ENCODE results near the gene PTPRG.

PTPRG gene

DNA sequence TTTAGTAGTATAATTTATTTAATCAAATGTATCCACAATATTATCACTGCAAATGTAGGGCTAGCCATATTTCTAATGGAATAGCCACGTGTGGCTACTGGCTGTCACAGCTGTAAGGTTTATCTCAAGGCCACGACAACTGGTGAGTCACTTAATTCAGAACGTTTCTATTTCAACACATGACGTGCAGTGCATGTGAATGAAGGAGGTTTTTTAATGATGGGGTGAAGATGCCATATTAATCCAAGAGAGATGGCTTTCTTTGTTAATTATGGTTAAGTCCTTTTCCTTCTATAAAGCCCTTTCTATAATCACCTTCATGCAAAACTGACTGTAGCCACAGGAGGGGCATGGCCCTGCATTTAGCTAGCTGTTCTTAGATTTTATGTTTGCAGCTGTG lies 600.0 kb downstream of the PTPRG start:
- H3K27me3 ChIP-seq (ENCODE audit: control insufficient read depth, low read length) = 0 out of 2 replicates have a peak, but pooled peaks cover 3% of the 10 kb centered on the region
- no peaks in the 10 kb centered on the region for H3K79me2 ChIP-seq (ENCODE audit: control insufficient read depth, low read length)
- H3K36me3 ChIP-seq (ENCODE audit: control insufficient read depth, low read length) = no peaks in the 10 kb centered on the region
- no peak overlapping the region for H3K4me3 ChIP-seq (ENCODE audit: low read length)
- H3K4me1 ChIP-seq (ENCODE audit: control insufficient read depth, low read length) = no peaks in the 10 kb centered on the region
- H3K27ac ChIP-seq (ENCODE audit: low read depth, low read length) = no peak overlapping the region
- H3K4me2 ChIP-seq (ENCODE audit: low read length) = no peak overlapping the region
- TF ChIP-seq EZH2phosphoT487 (IDR thresholded peaks at IDR 0.05; ENCODE audit: borderline replicate concordance, low read length) = no peak
- TF ChIP-seq, protein P1, sequence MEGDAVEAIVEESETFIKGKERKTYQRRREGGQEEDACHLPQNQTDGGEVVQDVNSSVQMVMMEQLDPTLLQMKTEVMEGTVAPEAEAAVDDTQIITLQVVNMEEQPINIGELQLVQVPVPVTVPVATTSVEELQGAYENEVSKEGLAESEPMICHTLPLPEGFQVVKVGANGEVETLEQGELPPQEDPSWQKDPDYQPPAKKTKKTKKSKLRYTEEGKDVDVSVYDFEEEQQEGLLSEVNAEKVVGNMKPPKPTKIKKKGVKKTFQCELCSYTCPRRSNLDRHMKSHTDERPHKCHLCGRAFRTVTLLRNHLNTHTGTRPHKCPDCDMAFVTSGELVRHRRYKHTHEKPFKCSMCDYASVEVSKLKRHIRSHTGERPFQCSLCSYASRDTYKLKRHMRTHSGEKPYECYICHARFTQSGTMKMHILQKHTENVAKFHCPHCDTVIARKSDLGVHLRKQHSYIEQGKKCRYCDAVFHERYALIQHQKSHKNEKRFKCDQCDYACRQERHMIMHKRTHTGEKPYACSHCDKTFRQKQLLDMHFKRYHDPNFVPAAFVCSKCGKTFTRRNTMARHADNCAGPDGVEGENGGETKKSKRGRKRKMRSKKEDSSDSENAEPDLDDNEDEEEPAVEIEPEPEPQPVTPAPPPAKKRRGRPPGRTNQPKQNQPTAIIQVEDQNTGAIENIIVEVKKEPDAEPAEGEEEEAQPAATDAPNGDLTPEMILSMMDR (IDR thresholded peaks at IDR 0.05; ENCODE audit: low read depth, low read length, poor library complexity, severe bottlenecking) = no peak
- H3K9me3 ChIP-seq (ENCODE audit: control insufficient read depth, insufficient read depth, low read length) = no peaks in the 10 kb centered on the region
- no peaks in the 10 kb centered on the region for H3K9me2 ChIP-seq (replicated peaks; ENCODE audit: control insufficient read depth, low read length)
- no peaks in the 10 kb centered on the region for H4K20me1 ChIP-seq (ENCODE audit: control insufficient read depth, insufficient read depth, low read depth, low read length)
- H3F3A ChIP-seq (ENCODE audit: control insufficient read depth, insufficient read depth) = no peaks in the 10 kb centered on the region

DNA sequence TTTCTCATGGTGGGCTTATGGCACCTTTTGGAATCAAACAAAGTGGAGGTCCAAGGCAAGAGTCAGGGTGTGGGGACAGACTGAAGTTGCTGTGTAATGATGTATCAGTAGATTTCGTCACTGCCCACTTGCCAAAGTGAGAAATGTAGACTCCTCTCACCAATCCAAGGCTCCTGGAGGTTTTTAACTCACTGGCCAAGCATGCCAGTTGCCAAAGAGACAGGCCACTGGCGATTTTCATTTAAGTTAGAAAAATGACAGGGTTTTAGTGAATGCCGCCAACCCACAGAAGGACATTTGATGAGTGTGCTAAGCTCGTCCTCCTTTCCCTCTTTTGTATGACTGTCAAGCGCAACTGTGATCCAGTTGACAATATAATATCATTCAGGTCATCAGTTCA lies 602.8 kb downstream of the PTPRG start:
- no peak overlapping the region for H3K27ac ChIP-seq (ENCODE audit: low read depth, low read length)
- no peak for TF ChIP-seq EZH2phosphoT487 (IDR thresholded peaks at IDR 0.05; ENCODE audit: borderline replicate concordance, low read length)
- TF ChIP-seq, protein P1 (IDR thresholded peaks at IDR 0.05; ENCODE audit: low read depth, low read length, poor library complexity, severe bottlenecking) = no peak

DNA sequence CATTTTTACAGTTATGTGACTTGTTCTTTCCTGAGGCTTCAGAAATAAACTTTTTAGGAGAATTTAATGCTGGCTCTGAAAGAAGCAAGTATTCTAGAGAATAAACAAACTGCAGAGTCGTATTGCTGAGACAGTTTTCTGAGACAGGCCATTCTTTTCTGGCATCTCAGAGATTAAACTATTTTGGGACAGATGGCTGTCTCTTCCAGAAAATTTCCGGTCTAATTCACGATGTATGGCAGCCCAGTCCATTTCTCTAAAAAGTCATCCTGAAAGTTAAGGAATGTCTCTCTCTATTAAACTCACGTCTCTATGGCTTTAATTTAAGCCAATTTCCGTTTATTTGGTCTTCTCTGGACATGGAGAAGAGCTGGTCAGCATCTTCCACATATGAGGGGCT lies 603.4 kb downstream of the PTPRG start:
- no peaks in the 10 kb centered on the region for H3K9me2 ChIP-seq (replicated peaks; ENCODE audit: control insufficient read depth, low read length)
- no peaks in the 10 kb centered on the region for H3K79me2 ChIP-seq (ENCODE audit: control insufficient read depth, low read length)
- H3K4me2 ChIP-seq (ENCODE audit: low read length) = no peak overlapping the region
- no peaks in the 10 kb centered on the region for H3K4me1 ChIP-seq (ENCODE audit: control insufficient read depth, low read length)
- H3K9me3 ChIP-seq (ENCODE audit: control insufficient read depth, insufficient read depth, low read length) = no peaks in the 10 kb centered on the region
- no peak for TF ChIP-seq EZH2phosphoT487 (IDR thresholded peaks at IDR 0.05; ENCODE audit: borderline replicate concordance, low read length)
- TF ChIP-seq, protein P1 (IDR thresholded peaks at IDR 0.05; ENCODE audit: low read depth, low read length, poor library complexity, severe bottlenecking) = no peak
- no peaks in the 10 kb centered on the region for H3F3A ChIP-seq (ENCODE audit: control insufficient read depth, insufficient read depth)
- no peaks in the 10 kb centered on the region for H3K36me3 ChIP-seq (ENCODE audit: control insufficient read depth, low read length)
- H4K20me1 ChIP-seq (ENCODE audit: control insufficient read depth, insufficient read depth, low read depth, low read length) = no peaks in the 10 kb centered on the region
- no peak overlapping the region for H3K4me3 ChIP-seq (ENCODE audit: low read length)
- H3K27ac ChIP-seq (ENCODE audit: low read depth, low read length) = no peak overlapping the region
- H3K27me3 ChIP-seq (ENCODE audit: control insufficient read depth, low read length) = 0 out of 2 replicates have a peak, but pooled peaks cover 3% of the 10 kb centered on the region

More for the DNA sequence above, 602.8 kb downstream of the PTPRG start:
- Histone ChIP-seq H3K4me2 (ENCODE audit: low read length) (no peak overlapping the region), H3K9me3 (ENCODE audit: control insufficient read depth, insufficient read depth, low read length) (no peaks in the 10 kb centered on the region), H3F3A (ENCODE audit: control insufficient read depth, insufficient read depth) (no peaks in the 10 kb centered on the region), H3K9me2 (replicated peaks; ENCODE audit: control insufficient read depth, low read length) (no peaks in the 10 kb centered on the region), H3K79me2 (ENCODE audit: control insufficient read depth, low read length) (no peaks in the 10 kb centered on the region), H3K4me3 (ENCODE audit: low read length) (no peak overlapping the region), H3K27me3 (ENCODE audit: control insufficient read depth, low read length) (0 out of 2 replicates have a peak, but pooled peaks cover 3% of the 10 kb centered on the region), H3K4me1 (ENCODE audit: control insufficient read depth, low read length) (no peaks in the 10 kb centered on the region), H3K36me3 (ENCODE audit: control insufficient read depth, low read length) (no peaks in the 10 kb centered on the region), H4K20me1 (ENCODE audit: control insufficient read depth, insufficient read depth, low read depth, low read length) (no peaks in the 10 kb centered on the region)

All from DOHH2 (cell line).